ENCODE results near the gene SNCG. TPM values are rescaled to one million over a fixed set of nuclear protein-coding genes. Genes with fewer than 3 reads are reported as not detected.
A peak's percentile ranks its signal among the peaks of the same experiment; 100 is the strongest.

The SNCG gene
- polyA plus RNA-seq, 2 of the 4 experiments (the other 2 are of a cell fraction): 7.4 to 17.9 TPM

DNA sequence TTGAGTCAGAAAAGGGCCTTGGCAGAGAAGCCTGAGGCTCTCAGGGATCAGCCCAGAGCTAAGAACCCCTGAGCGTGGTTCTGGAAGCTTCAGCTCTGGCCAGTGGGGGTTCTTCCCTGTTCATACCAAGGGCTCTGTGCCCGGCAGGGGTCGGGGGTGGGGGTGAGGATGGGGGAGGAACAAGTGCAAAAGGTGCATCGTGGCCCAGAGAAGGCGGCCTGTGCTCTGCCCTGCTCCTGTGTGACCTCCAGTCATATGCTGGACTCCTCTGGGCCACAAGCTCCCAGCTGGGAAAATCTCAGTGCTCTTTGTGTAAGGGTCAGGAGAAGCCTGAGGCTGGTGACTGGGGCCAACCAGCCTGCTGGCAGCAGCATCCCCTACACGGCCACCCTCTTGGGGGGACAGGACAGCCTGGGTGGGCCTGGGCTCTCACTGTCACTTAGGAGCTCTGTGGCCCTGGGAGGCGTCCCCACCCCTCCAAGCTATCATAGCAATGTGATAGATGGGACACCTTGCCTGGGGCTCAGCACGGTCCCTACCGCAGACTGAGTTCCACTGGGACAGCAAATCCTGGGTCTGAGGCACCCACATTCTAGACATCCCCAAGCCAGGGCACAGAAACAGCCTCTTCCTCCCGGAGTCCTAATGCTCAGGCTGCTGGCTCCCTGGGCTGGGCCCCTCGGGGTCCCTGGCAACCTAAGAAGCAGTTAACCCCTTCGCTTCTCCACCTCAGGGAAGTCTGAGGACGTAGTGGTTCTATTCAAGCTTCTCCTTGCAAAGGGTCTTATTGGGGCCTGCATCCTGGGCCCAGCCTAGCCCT, 3.5 kb upstream of the SNCG start:
- ChIA-PET POLR2A (interaction anchor here (0.9 kb wide), 1 partner anchor 16 kb away, joined by 3 read pairs; no protein-coding TSS in a partner anchor), CTCF (interaction anchor here (1.1 to 4.9 kb wide), 6 partner anchors 9 to 21 kb away, joined by 3 to 42 read pairs (median 8); no protein-coding TSS in a partner anchor)
- H3K4me3 ChIP-seq: no peak overlapping the region
- peaks cover 39% of the 10 kb centered on the region for H3K4me1 ChIP-seq
- ATAC-seq (no peak), DNase-seq (ENCODE audit: low read depth in 1 of 2, low spot score in 1 of 2) (no peak), FAIRE-seq (no peak)
- 0 out of 3 replicates have a peak overlapping the region, but pooled peaks have one; percentile 7 for H3K4me2 ChIP-seq
- H3K9me3 ChIP-seq: no peaks in the 10 kb centered on the region
- H3K27ac ChIP-seq: peak overlapping the region in 1 of 2 experiments; percentile 48; a peak in 3 of 6 replicates
- 93% methylated on average over 5 of the region's 13 CpGs for WGBS (ENCODE audit: missing lambda C conversion rate)
- TF ChIP-seq, protein P1, sequence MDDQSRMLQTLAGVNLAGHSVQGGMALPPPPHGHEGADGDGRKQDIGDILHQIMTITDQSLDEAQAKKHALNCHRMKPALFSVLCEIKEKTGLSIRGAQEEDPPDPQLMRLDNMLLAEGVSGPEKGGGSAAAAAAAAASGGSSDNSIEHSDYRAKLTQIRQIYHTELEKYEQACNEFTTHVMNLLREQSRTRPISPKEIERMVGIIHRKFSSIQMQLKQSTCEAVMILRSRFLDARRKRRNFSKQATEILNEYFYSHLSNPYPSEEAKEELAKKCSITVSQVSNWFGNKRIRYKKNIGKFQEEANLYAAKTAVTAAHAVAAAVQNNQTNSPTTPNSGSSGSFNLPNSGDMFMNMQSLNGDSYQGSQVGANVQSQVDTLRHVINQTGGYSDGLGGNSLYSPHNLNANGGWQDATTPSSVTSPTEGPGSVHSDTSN (IDR thresholded peaks at IDR 0.05): no peak
- TF ChIP-seq RARB (CRISPR knock-in tag; IDR thresholded peaks at IDR 0.05) (no peak), HDAC2 (IDR thresholded peaks at IDR 0.05) (no peak), CBX8 (IDR thresholded peaks at IDR 0.05) (no peak), TP53 (CRISPR knock-in tag; IDR thresholded peaks at IDR 0.05) (no peak), ZNF302 (CRISPR knock-in tag; IDR thresholded peaks at IDR 0.05) (no peak), CBX2 (IDR thresholded peaks at IDR 0.05; ENCODE audit: borderline replicate concordance, low read depth) (no peak), EHMT2 (IDR thresholded peaks at IDR 0.05; ENCODE audit: low read depth) (no peak), RCOR1 (IDR thresholded peaks at IDR 0.05; ENCODE audit: low read depth, low read length) (no peak), ZC3H11A (IDR thresholded peaks at IDR 0.05) (no peak), MYC (IDR thresholded peaks at IDR 0.05; ENCODE audit: borderline replicate concordance, low read length) (no peak), KDM5A (IDR thresholded peaks at IDR 0.05) (no peak), RFX5 (IDR thresholded peaks at IDR 0.05) (no peak)
- TF ChIP-seq, protein P2, sequence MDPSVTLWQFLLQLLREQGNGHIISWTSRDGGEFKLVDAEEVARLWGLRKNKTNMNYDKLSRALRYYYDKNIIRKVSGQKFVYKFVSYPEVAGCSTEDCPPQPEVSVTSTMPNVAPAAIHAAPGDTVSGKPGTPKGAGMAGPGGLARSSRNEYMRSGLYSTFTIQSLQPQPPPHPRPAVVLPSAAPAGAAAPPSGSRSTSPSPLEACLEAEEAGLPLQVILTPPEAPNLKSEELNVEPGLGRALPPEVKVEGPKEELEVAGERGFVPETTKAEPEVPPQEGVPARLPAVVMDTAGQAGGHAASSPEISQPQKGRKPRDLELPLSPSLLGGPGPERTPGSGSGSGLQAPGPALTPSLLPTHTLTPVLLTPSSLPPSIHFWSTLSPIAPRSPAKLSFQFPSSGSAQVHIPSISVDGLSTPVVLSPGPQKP (IDR thresholded peaks at IDR 0.05; ENCODE audit: low read depth, low read length): no peak
- TF ChIP-seq, protein P3, sequence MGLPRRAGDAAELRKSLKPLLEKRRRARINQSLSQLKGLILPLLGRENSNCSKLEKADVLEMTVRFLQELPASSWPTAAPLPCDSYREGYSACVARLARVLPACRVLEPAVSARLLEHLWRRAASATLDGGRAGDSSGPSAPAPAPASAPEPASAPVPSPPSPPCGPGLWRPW (IDR thresholded peaks at IDR 0.05): no peak

DNA sequence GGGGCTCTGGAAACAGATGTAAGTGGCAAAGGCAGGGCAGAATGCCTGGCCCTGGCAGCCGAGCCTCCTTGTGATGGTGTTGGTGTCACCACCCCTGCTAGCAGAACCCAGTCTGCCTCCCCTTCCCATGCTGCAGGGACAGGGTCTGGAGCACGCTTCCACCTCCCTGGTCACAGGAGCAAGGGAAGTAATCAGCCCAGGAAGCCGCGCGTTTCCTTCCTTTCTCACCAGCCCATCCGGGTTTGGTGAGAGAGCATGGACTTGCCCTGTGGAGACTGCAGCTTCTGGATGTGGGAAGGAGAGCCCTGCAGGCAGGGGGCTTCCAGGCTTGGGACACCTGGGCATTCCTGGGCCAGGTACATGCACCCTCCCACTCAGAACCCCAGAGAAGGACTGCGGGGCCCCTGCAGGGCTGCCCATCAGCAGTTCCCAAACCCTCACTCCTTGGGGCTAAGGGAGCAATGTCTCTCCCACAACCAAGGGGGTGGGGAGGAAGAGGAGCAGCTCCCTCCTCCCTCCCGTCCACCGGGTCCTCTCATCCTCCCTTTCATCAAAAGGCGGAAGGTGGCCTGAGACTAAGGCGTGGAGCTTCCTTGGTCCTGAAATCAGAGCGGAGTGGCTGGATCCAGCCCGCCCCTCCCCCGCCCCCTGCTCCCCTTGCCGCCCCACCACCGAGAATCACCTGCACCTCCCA, 2.8 kb upstream of the SNCG start:
- no peak overlapping the region for H3K4me2 ChIP-seq
- POLR2A ChIA-PET: interaction anchor here (1.8 kb wide), 1 partner anchor 15 kb away, joined by 5 read pairs; no protein-coding TSS in a partner anchor
- peak overlapping the region in 1 of 2 experiments; percentile 48; a peak in 1 of 6 replicates for H3K27ac ChIP-seq
- no peak for DNase-seq (ENCODE audit: low read depth in 1 of 2, low spot score in 1 of 2)
- no peak overlapping the region for H3K4me3 ChIP-seq
- CTCF ChIA-PET: interaction anchor here (1.2 to 5.6 kb wide), 5 partner anchors 10 to 17 kb away, joined by 4 to 42 read pairs (median 14); partner anchors contain the start of gene ADIRF
- TF ChIP-seq ZFP36 (IDR thresholded peaks at IDR 0.05; ENCODE audit: borderline replicate concordance, partially characterized antibody): no peak
- TF ChIP-seq HEYL (CRISPR knock-in tag; IDR thresholded peaks at IDR 0.05): no peak
- no peak for TF ChIP-seq MAFK (IDR thresholded peaks at IDR 0.05; ENCODE audit: partially characterized antibody)
- no peak for TF ChIP-seq ZNF302 (CRISPR knock-in tag; IDR thresholded peaks at IDR 0.05)
- TF ChIP-seq SREBF2 (IDR thresholded peaks at IDR 0.05): no peak
- no peak for TF ChIP-seq CBX8 (IDR thresholded peaks at IDR 0.05)
- no peak for TF ChIP-seq RNF2 (IDR thresholded peaks at IDR 0.05; ENCODE audit: borderline replicate concordance, low read depth)
- no peak for TF ChIP-seq CHD2 (IDR thresholded peaks at IDR 0.05; ENCODE audit: low read length, partially characterized antibody)
- TF ChIP-seq CEBPB (IDR thresholded peaks at IDR 0.05): no peak
- FAIRE-seq: no peak
- no peak for ATAC-seq
- H3K4me1 ChIP-seq: peaks cover 46% of the 10 kb centered on the region
- no peaks in the 10 kb centered on the region for H3K9me3 ChIP-seq
- WGBS (ENCODE audit: missing lambda C conversion rate): 82% methylated on average over 13 of the region's 16 CpGs
